NB4 (cell line): Measurements from ENCODE around the gene SOD3.

Source experiments
- DNase-seq: peaks from one replicate; pipeline ENCODE4 v3.0.0; 2010; ENCODE audit warnings: low read depth
- H3K4me3 ChIP-seq: one replicate; pipeline ENCODE4 v1.5.1; 2011; ENCODE audit warnings: mild to moderate bottlenecking, low read depth, low read length, moderate library complexity
- CTCF ChIP-seq: IDR thresholded peaks from one replicate; pipeline ENCODE4 v1.5.1; 2012; ENCODE audit warnings: low read depth, low read length
- MAX ChIP-seq: IDR thresholded peaks from 2 replicates; pipeline ENCODE4 v1.6.1; 2011; ENCODE audit warnings: low read depth, low read length
- MYC ChIP-seq: IDR thresholded peaks from 2 replicates; pipeline ENCODE4 v1.6.1; 2011; ENCODE audit warnings: low read depth, low read length
- POLR2A ChIP-seq: IDR thresholded peaks from 2 replicates; pipeline ENCODE4 v1.6.1; 2011; ENCODE audit warnings: mild to moderate bottlenecking; ENCODE audit not compliant: insufficient read length; ENCODE audit errors: extremely low read depth

SOD3 gene

GRCh38 chr4:24799544-24800324 is 4.4 kb downstream of the SOD3 start:
- DNase-seq = no peak
- no peak overlapping the region for H3K4me3 ChIP-seq
- TF ChIP-seq MAX = no peak
- TF ChIP-seq CTCF = no peak
- no peak for TF ChIP-seq MYC
- TF ChIP-seq POLR2A = no peak

GRCh38 chr4:24800325-24800895 is 5.0 kb downstream of the SOD3 start:
- H3K4me3 ChIP-seq = no peak overlapping the region
- DNase-seq = peak; percentile 45
- TF ChIP-seq CTCF = no peak
- TF ChIP-seq MAX = no peak
- no peak for TF ChIP-seq POLR2A
- no peak for TF ChIP-seq MYC

- no peak for TF ChIP-seq POLR2A
- no peak for TF ChIP-seq CTCF
- no peak for TF ChIP-seq MYC
- TF ChIP-seq MAX = no peak
- H3K4me3 ChIP-seq = no peak overlapping the region
- no peak for DNase-seq
Observed at GRCh38 chr4:24801136-24801855, 5.9 kb downstream of the SOD3 start.

GRCh38 chr4:24802648-24803047 is 7.3 kb downstream of the SOD3 start:
- TF ChIP-seq POLR2A (no peak), MYC (no peak), CTCF (no peak), MAX (no peak)
- no peak overlapping the region for H3K4me3 ChIP-seq
- DNase-seq = no peak

GRCh38 chr4:24805067-24805466 is 9.7 kb downstream of the SOD3 start:
- TF ChIP-seq MAX (no peak), MYC (no peak), CTCF (no peak), POLR2A (no peak)
- no peak for DNase-seq
- no peak overlapping the region for H3K4me3 ChIP-seq
